NB4 (cell line): ENCODE measurements around the gene ANKRD55.

Experiments used
- DNase-seq: peaks from one replicate; pipeline ENCODE4 v3.0.0; 2010; ENCODE audit warnings: low read depth
- H3K4me3 ChIP-seq: one replicate; pipeline ENCODE4 v1.5.1; 2011; ENCODE audit warnings: mild to moderate bottlenecking, low read depth, low read length, moderate library complexity
- CTCF ChIP-seq: IDR thresholded peaks from one replicate; pipeline ENCODE4 v1.5.1; 2012; ENCODE audit warnings: low read depth, low read length
- MAX ChIP-seq: IDR thresholded peaks from 2 replicates; pipeline ENCODE4 v1.6.1; 2011; ENCODE audit warnings: low read depth, low read length
- MYC ChIP-seq: IDR thresholded peaks from 2 replicates; pipeline ENCODE4 v1.6.1; 2011; ENCODE audit warnings: low read depth, low read length
- POLR2A ChIP-seq: IDR thresholded peaks from 2 replicates; pipeline ENCODE4 v1.6.1; 2011; ENCODE audit warnings: mild to moderate bottlenecking; ENCODE audit not compliant: insufficient read length; ENCODE audit errors: extremely low read depth

ANKRD55 gene

GRCh38 chr5:56277573-56277972 is 44.4 kb upstream of the ANKRD55 start:
- TF ChIP-seq MAX (no peak), MYC (no peak), CTCF (no peak), POLR2A (no peak)
- DNase-seq = peak; percentile 60
- no peak overlapping the region for H3K4me3 ChIP-seq

GRCh38 chr5:56273376-56273955 is 40.3 kb upstream of the ANKRD55 start:
- no peak for DNase-seq
- no peak overlapping the region for H3K4me3 ChIP-seq
- TF ChIP-seq CTCF (no peak), MYC (no peak), POLR2A (no peak), MAX (no peak)

DNA sequence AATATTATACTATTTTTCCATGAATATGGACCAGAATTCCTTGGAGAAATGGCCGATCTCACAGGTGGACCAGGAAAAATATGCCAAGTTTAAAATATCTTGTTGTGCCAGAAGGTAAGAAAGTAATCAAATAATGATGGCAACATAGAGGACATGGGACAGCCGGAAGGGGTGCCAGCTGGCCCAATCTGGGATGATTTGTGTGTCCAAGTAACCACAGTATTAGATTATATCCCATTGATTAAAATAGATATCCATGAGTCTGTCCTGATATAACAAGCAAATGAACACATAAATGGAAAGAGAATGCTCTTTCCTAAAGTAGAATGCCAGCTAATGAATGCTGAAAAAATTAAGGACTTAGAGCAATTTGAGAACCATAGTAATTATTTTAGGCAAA is 39.6 kb upstream of the ANKRD55 start:
- no peak overlapping the region for H3K4me3 ChIP-seq
- TF ChIP-seq POLR2A (no peak), CTCF (no peak), MYC (no peak)
- DNase-seq = no peak

DNA sequence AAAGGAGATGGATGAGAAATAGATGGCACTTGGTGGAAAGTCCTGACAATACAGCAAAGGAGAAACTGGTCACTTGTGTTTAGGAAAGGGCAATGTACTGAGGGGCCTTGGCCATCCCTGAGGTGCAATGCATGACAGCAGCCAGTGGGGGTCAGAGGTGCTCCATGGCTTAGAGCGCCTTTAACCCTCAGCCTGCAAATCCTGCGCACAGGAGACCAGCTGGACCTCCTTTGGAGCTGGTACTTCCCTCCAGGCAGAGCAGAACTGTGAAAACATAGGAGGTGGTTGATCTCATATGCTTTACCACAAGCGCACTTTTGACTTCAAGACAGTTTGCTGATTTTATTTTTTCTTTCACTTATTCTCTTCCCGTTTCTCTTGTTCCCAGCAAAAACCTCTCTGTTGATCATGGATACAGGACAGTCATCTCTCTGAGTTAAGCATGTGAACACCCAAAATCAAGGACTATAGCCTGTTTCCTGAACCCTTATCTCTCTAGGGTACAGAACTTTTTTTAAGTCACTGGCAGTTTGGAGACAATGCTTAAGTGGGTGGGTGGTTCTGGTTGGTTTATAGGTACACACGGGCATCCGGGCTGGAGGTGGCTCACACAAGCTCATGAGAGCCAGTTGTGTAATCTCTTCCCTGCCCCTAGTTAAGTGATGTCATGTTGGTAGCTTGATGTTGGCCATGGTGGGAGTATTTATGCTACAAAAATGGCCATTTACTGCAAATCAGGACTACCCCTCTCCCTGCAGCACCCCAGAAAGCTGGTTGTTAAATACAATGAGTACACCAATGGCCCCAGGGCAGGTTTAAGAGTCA is 37.6 kb upstream of the ANKRD55 start:
- TF ChIP-seq POLR2A (no peak), MYC (peak; percentile 33; the same call in 1 of the 2 replicates), CTCF (peak; percentile 96), MAX (peak; percentile 27; the same call in 1 of the 2 replicates)
- peak; percentile 91 for DNase-seq
- no peak overlapping the region for H3K4me3 ChIP-seq

- DNase-seq = peak; percentile 45
- H3K4me3 ChIP-seq = no peak overlapping the region
- no peak for TF ChIP-seq CTCF
- no peak for TF ChIP-seq POLR2A
- TF ChIP-seq MAX = no peak
- no peak for TF ChIP-seq MYC
Observed at GRCh38 chr5:56270058-56270457, 36.9 kb upstream of the ANKRD55 start.
